GM23338 (cell line): Measurements from ENCODE around the gene MIOS. TPM values are rescaled to one million over a fixed set of nuclear protein-coding genes. Genes with fewer than 3 reads are reported as not detected.

Source experiments
- ATAC-seq: fragments of 200-7000 bp; cut with Tn5 transposase; 3 replicates; pipeline ENCODE4 v1.9.1; 2020
- DNase-seq: peaks from one replicate; pipeline ENCODE4 v3.0.0-alpha.2; 2015; ENCODE audit warnings: low spot score
- H2AFZ ChIP-seq: fragments of 200-600 bp; sonication (generic); 2 replicates; pipeline ENCODE4 v1.8.0; 2016; ENCODE audit warnings: antibody characterized with exemption, mild to moderate bottlenecking, moderate library complexity
- H3F3A ChIP-seq: fragments of 200-600 bp; sonication (generic); replicated peaks from 2 replicates; pipeline ENCODE4 v1.8.0; 2017; ENCODE audit warnings: antibody characterized with exemption, mixed run types, low read depth
- H3K27ac ChIP-seq: fragments of 200-600 bp; sonication (generic); 2 replicates; pipeline ENCODE4 v1.6.1; 2016; ENCODE audit warnings: low read depth
- H3K27me3 ChIP-seq: fragments of 200-600 bp; sonication (generic); 2 replicates; pipeline ENCODE4 v1.8.0; 2016; ENCODE audit warnings: mild to moderate bottlenecking, mixed run types, moderate library complexity; ENCODE audit not compliant: insufficient read depth
- H3K36me3 ChIP-seq: fragments of 200-600 bp; sonication (generic); 2 replicates; pipeline ENCODE4 v1.8.0; 2016; ENCODE audit warnings: mild to moderate bottlenecking; ENCODE audit not compliant: insufficient read depth
- H3K4me1 ChIP-seq: fragments of 200-600 bp; sonication (generic); 2 replicates; pipeline ENCODE4 v1.8.0; 2016; ENCODE audit warnings: mild to moderate bottlenecking, moderate library complexity; ENCODE audit not compliant: insufficient read depth
- H3K4me2 ChIP-seq: fragments of 200-600 bp; sonication (generic); 2 replicates; pipeline ENCODE4 v1.7.1; 2017; ENCODE audit warnings: mixed run types
- H3K4me3 ChIP-seq: fragments of 200-600 bp; sonication (generic); 2 replicates; pipeline ENCODE4 v1.6.1; 2016; ENCODE audit warnings: mixed run types
- H3K79me2 ChIP-seq: fragments of 200-600 bp; sonication (generic); replicated peaks from 2 replicates; pipeline ENCODE4 v1.8.0; 2017; ENCODE audit warnings: mild to moderate bottlenecking; ENCODE audit not compliant: insufficient read depth
- H3K9me2 ChIP-seq: fragments of 200-600 bp; sonication (generic); 2 replicates; pipeline ENCODE4 v1.8.0; 2017; ENCODE audit not compliant: insufficient read depth
- H4K20me1 ChIP-seq: fragments of 200-600 bp; sonication (generic); replicated peaks from 2 replicates; pipeline ENCODE4 v1.8.0; 2017; ENCODE audit warnings: mild to moderate bottlenecking; ENCODE audit not compliant: insufficient read depth
- H3K27ac Mint-ChIP-seq: 2 replicates; pipeline ENCODE4 v1.8.0; 2020; ENCODE audit warnings: inconsistent platforms, mild to moderate bottlenecking, moderate library complexity, mixed read lengths
- H3K27me3 Mint-ChIP-seq: 3 replicates; pipeline ENCODE4 v1.8.0; 2022; ENCODE audit warnings: low read depth, mild to moderate bottlenecking, moderate library complexity, mixed read lengths, inconsistent platforms; ENCODE audit not compliant: insufficient read depth, poor library complexity
- H3K36me3 Mint-ChIP-seq: 3 replicates; pipeline ENCODE4 v1.8.0; 2021; ENCODE audit warnings: low read depth, mild to moderate bottlenecking, inconsistent platforms, moderate library complexity, mixed read lengths
- H3K4me1 Mint-ChIP-seq: 3 replicates; pipeline ENCODE4 v1.8.0; 2020; ENCODE audit warnings: mild to moderate bottlenecking, inconsistent platforms, mixed read lengths
- H3K4me3 Mint-ChIP-seq: 3 replicates; pipeline ENCODE4 v1.8.0; 2021; ENCODE audit warnings: moderate library complexity, mild to moderate bottlenecking, inconsistent platforms, mixed read lengths
- H3K9me3 Mint-ChIP-seq: 3 replicates; pipeline ENCODE4 v1.8.0; 2020; ENCODE audit warnings: moderate library complexity, mild to moderate bottlenecking, inconsistent platforms, mixed read lengths
- CREB1 ChIP-seq: fragments of 250-450 bp; sonication (Bioruptor Pico); IDR thresholded peaks from 2 replicates; pipeline ENCODE4 v1.5.0; 2020; ENCODE audit warnings: low read depth, mild to moderate bottlenecking, moderate library complexity
- EZH2 ChIP-seq: fragments of 200-600 bp; sonication (generic); IDR thresholded peaks from one replicate; pipeline ENCODE4 v1.8.0; 2017; ENCODE audit warnings: antibody characterized with exemption, mild to moderate bottlenecking, low read depth; ENCODE audit not compliant: unreplicated experiment
- EZH2phosphoT487 ChIP-seq: fragments of 200-600 bp; sonication (generic); IDR thresholded peaks from one replicate; pipeline ENCODE4 v1.8.1; 2018; ENCODE audit warnings: antibody characterized with exemption; ENCODE audit not compliant: unreplicated experiment
- JUNB ChIP-seq: IDR thresholded peaks from one replicate; pipeline ENCODE4 v1.6.1; 2016; ENCODE audit warnings: antibody characterized with exemption; ENCODE audit not compliant: unreplicated experiment
- NANOG ChIP-seq: IDR thresholded peaks from 2 replicates; pipeline ENCODE4 v1.6.1; 2016; ENCODE audit warnings: antibody characterized with exemption, borderline replicate concordance
- POLR2AphosphoS5 ChIP-seq: IDR thresholded peaks from 2 replicates; pipeline ENCODE4 v1.6.1; 2016; ENCODE audit warnings: antibody characterized with exemption, low read depth
- STAT1 ChIP-seq: IDR thresholded peaks from one replicate; pipeline ENCODE4 v1.6.1; 2016; ENCODE audit warnings: antibody characterized with exemption; ENCODE audit not compliant: unreplicated experiment
- ZNF114 ChIP-seq: fragments of 250-450 bp; sonication (Bioruptor Pico); IDR thresholded peaks from 2 replicates; pipeline ENCODE4 v1.5.0; 2020; ENCODE audit warnings: mild to moderate bottlenecking, moderate library complexity
- ZNF331 ChIP-seq: fragments of 250-450 bp; sonication (Bioruptor Pico); IDR thresholded peaks from 2 replicates; pipeline ENCODE4 v1.5.0; 2020; ENCODE audit warnings: low read depth, mild to moderate bottlenecking, moderate library complexity
- polyA plus RNA-seq: library from polyadenylated mRNA; unstranded; fragments of >200 nt; fragmentation: Nextera tagmentation; extraction: Ambion mirVana; gene quantifications from 2 replicates; pipeline ENCODE4 v1.2.1, GENCODE V29; 2016
- total RNA-seq: library from RNA; depleted of rRNA; stranded (reverse); fragments of >200 nt; shearing (Covaris generic); gene quantifications from 2 replicates; pipeline ENCODE4 v1.2.3, GENCODE V29; 2014
- TF ChIP-seq, protein P1 (sequence below): IDR thresholded peaks from 2 replicates; pipeline ENCODE4 v1.6.1; 2016; ENCODE audit warnings: antibody characterized with exemption
- TF ChIP-seq, protein P2 (sequence below), 2 experiments: fragments of 200-600 bp in 1 of 2; sonication (generic) in 1 of 2; conservative IDR thresholded peaks; 2 replicates each; pipeline versions ENCODE4 v1.5.1 to v1.6.1; 2016 to 2017; ENCODE audit warnings: antibody characterized with exemption in 2 of 2, low read depth in 2 of 2, mild to moderate bottlenecking in 2 of 2, moderate library complexity in 1 of 2
- TF ChIP-seq, protein P3 (sequence below): IDR thresholded peaks from one replicate; pipeline ENCODE4 v1.6.1; 2018; ENCODE audit warnings: antibody characterized with exemption; ENCODE audit not compliant: unreplicated experiment
- TF ChIP-seq, protein P4 (sequence below): fragments of 250-450 bp; sonication (Bioruptor Pico); IDR thresholded peaks from 2 replicates; pipeline ENCODE4 v1.5.0; 2020; ENCODE audit warnings: mild to moderate bottlenecking, moderate library complexity

The MIOS gene
- total and polyA plus RNA-seq, 2 experiments from 2014 or later = 13.1 to 85.7 TPM

DNA sequence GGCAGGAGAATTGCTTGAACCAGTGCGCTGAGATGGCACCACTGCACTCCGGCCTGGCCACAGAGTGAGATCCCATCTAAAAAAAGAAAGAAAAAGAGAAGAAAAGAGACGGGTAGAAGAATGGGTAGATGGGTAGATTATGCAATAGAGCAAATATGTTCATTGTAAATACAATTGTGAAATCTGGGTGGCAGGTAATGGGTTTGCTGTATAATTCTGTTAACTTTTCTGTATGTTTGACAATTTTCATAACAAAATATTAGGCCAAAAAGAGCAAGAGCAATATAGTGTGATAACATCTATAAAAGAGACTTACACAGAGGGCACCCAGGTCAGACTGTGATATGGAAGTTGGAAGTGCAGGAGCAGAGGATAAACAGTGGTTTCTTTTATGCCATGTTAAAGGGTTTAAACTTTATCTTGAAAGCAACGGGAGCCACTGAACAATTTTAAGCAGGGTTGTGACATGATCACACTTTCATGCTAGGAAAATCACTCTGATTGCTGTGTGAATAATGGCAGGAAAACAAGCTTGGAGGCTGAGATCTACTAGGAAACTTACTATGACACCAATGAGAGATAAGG lies 24.3 kb upstream of the MIOS start:
- DNase-seq (no peak), ATAC-seq (no peak)
- Mint-ChIP-seq H3K36me3 (no peaks in the 10 kb centered on the region), H3K27ac (no peak overlapping the region), H3K27me3 (no peaks in the 10 kb centered on the region), H3K4me3 (no peak overlapping the region), H3K4me1 (0 out of 3 replicates have a peak, but pooled peaks cover 2% of the 10 kb centered on the region), H3K9me3 (no peaks in the 10 kb centered on the region)
- no peak overlapping the region for H2AFZ ChIP-seq
- no peaks in the 10 kb centered on the region for H3K4me1 ChIP-seq
- no peaks in the 10 kb centered on the region for H3K27me3 ChIP-seq
- no peaks in the 10 kb centered on the region for H3K79me2 ChIP-seq
- TF ChIP-seq, protein P1, sequence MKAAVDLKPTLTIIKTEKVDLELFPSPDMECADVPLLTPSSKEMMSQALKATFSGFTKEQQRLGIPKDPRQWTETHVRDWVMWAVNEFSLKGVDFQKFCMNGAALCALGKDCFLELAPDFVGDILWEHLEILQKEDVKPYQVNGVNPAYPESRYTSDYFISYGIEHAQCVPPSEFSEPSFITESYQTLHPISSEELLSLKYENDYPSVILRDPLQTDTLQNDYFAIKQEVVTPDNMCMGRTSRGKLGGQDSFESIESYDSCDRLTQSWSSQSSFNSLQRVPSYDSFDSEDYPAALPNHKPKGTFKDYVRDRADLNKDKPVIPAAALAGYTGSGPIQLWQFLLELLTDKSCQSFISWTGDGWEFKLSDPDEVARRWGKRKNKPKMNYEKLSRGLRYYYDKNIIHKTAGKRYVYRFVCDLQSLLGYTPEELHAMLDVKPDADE = no peak
- TF ChIP-seq JUNB (no peak), ZNF331 (CRISPR knock-in tag) (no peak), STAT1 (no peak), NANOG (no peak), EZH2 (no peak), POLR2AphosphoS5 (no peak), EZH2phosphoT487 (no peak), ZNF114 (CRISPR knock-in tag) (no peak), CREB1 (CRISPR knock-in tag) (no peak)
- TF ChIP-seq, protein P2, sequence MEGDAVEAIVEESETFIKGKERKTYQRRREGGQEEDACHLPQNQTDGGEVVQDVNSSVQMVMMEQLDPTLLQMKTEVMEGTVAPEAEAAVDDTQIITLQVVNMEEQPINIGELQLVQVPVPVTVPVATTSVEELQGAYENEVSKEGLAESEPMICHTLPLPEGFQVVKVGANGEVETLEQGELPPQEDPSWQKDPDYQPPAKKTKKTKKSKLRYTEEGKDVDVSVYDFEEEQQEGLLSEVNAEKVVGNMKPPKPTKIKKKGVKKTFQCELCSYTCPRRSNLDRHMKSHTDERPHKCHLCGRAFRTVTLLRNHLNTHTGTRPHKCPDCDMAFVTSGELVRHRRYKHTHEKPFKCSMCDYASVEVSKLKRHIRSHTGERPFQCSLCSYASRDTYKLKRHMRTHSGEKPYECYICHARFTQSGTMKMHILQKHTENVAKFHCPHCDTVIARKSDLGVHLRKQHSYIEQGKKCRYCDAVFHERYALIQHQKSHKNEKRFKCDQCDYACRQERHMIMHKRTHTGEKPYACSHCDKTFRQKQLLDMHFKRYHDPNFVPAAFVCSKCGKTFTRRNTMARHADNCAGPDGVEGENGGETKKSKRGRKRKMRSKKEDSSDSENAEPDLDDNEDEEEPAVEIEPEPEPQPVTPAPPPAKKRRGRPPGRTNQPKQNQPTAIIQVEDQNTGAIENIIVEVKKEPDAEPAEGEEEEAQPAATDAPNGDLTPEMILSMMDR (conservative IDR thresholded peaks at IDR 0.05; ENCODE audit: low read depth in 2 of 2) = no peak
- TF ChIP-seq, protein P3, sequence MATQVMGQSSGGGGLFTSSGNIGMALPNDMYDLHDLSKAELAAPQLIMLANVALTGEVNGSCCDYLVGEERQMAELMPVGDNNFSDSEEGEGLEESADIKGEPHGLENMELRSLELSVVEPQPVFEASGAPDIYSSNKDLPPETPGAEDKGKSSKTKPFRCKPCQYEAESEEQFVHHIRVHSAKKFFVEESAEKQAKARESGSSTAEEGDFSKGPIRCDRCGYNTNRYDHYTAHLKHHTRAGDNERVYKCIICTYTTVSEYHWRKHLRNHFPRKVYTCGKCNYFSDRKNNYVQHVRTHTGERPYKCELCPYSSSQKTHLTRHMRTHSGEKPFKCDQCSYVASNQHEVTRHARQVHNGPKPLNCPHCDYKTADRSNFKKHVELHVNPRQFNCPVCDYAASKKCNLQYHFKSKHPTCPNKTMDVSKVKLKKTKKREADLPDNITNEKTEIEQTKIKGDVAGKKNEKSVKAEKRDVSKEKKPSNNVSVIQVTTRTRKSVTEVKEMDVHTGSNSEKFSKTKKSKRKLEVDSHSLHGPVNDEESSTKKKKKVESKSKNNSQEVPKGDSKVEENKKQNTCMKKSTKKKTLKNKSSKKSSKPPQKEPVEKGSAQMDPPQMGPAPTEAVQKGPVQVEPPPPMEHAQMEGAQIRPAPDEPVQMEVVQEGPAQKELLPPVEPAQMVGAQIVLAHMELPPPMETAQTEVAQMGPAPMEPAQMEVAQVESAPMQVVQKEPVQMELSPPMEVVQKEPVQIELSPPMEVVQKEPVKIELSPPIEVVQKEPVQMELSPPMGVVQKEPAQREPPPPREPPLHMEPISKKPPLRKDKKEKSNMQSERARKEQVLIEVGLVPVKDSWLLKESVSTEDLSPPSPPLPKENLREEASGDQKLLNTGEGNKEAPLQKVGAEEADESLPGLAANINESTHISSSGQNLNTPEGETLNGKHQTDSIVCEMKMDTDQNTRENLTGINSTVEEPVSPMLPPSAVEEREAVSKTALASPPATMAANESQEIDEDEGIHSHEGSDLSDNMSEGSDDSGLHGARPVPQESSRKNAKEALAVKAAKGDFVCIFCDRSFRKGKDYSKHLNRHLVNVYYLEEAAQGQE = no peak
- TF ChIP-seq, protein P4, sequence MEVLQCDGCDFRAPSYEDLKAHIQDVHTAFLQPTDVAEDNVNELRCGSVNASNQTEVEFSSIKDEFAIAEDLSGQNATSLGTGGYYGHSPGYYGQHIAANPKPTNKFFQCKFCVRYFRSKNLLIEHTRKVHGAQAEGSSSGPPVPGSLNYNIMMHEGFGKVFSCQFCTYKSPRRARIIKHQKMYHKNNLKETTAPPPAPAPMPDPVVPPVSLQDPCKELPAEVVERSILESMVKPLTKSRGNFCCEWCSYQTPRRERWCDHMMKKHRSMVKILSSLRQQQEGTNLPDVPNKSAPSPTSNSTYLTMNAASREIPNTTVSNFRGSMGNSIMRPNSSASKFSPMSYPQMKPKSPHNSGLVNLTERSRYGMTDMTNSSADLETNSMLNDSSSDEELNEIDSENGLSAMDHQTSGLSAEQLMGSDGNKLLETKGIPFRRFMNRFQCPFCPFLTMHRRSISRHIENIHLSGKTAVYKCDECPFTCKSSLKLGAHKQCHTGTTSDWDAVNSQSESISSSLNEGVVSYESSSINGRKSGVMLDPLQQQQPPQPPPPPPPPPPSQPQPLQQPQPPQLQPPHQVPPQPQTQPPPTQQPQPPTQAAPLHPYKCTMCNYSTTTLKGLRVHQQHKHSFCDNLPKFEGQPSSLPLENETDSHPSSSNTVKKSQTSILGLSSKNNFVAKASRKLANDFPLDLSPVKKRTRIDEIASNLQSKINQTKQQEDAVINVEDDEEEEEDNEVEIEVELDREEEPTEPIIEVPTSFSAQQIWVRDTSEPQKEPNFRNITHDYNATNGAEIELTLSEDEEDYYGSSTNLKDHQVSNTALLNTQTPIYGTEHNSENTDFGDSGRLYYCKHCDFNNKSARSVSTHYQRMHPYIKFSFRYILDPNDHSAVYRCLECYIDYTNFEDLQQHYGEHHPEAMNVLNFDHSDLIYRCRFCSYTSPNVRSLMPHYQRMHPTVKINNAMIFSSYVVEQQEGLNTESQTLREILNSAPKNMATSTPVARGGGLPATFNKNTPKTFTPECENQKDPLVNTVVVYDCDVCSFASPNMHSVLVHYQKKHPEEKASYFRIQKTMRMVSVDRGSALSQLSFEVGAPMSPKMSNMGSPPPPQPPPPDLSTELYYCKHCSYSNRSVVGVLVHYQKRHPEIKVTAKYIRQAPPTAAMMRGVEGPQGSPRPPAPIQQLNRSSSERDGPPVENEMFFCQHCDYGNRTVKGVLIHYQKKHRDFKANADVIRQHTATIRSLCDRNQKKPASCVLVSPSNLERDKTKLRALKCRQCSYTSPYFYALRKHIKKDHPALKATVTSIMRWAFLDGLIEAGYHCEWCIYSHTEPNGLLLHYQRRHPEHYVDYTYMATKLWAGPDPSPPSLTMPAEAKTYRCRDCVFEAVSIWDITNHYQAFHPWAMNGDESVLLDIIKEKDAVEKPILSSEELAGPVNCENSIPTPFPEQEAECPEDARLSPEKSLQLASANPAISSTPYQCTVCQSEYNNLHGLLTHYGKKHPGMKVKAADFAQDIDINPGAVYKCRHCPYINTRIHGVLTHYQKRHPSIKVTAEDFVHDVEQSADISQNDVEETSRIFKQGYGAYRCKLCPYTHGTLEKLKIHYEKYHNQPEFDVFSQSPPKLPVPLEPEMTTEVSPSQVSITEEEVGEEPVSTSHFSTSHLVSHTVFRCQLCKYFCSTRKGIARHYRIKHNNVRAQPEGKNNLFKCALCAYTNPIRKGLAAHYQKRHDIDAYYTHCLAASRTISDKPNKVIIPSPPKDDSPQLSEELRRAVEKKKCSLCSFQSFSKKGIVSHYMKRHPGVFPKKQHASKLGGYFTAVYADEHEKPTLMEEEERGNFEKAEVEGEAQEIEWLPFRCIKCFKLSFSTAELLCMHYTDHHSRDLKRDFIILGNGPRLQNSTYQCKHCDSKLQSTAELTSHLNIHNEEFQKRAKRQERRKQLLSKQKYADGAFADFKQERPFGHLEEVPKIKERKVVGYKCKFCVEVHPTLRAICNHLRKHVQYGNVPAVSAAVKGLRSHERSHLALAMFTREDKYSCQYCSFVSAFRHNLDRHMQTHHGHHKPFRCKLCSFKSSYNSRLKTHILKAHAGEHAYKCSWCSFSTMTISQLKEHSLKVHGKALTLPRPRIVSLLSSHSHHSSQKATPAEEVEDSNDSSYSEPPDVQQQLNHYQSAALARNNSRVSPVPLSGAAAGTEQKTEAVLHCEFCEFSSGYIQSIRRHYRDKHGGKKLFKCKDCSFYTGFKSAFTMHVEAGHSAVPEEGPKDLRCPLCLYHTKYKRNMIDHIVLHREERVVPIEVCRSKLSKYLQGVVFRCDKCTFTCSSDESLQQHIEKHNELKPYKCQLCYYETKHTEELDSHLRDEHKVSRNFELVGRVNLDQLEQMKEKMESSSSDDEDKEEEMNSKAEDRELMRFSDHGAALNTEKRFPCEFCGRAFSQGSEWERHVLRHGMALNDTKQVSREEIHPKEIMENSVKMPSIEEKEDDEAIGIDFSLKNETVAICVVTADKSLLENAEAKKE (CRISPR knock-in tag) = no peak
- H3F3A ChIP-seq = no peaks in the 10 kb centered on the region
- no peaks in the 10 kb centered on the region for H3K9me2 ChIP-seq
- no peaks in the 10 kb centered on the region for H4K20me1 ChIP-seq
- H3K27ac ChIP-seq = no peak overlapping the region
- no peak overlapping the region for H3K4me3 ChIP-seq
- no peaks in the 10 kb centered on the region for H3K36me3 ChIP-seq
- no peak overlapping the region for H3K4me2 ChIP-seq
